Psoas muscle (tissue), 8 donors: ENCODE results near the gene COL15A1. TPM values are rescaled to one million over a fixed set of nuclear protein-coding genes. Genes with fewer than 3 reads are reported as not detected.

ENCODE experiments used
- ATAC-seq, 4 donors: fragments of 200-7000 bp; cut with Tn5 transposase; one replicate each; pipeline ENCODE4 v1.9.1; 2020; ENCODE audit warnings: moderate library complexity in 3 of 4, mild to moderate bottlenecking in 2 of 4
- DNase-seq, 2 donors: peaks; one replicate each; pipeline ENCODE4 v3.0.0-alpha.2; 2020
- H3K27ac ChIP-seq: fragments of 200-600 bp; one replicate; pipeline ENCODE4 v1.8.0; 2022
- H3K27me3 ChIP-seq, 3 donors: fragments of 200-600 bp in 1 of 3; one replicate each; pipeline versions ENCODE4 v1.6.1 to v1.8.0; 2013 to 2022; ENCODE audit warnings: low read length in 2 of 3, mild to moderate bottlenecking in 2 of 3, moderate library complexity in 1 of 3; ENCODE audit not compliant: insufficient read depth in 3 of 3
- H3K36me3 ChIP-seq, 2 donors: fragments of 200-600 bp in 1 of 2; one replicate each; pipeline versions ENCODE4 v1.6.1 to v1.8.0; 2013 to 2022; ENCODE audit warnings: low read depth in 1 of 2, mild to moderate bottlenecking in 1 of 2, moderate library complexity in 1 of 2; ENCODE audit not compliant: insufficient read depth in 1 of 2
- H3K4me1 ChIP-seq: fragments of 200-600 bp; one replicate; pipeline ENCODE4 v1.8.0; 2022
- H3K4me3 ChIP-seq: fragments of 200-600 bp; one replicate; pipeline ENCODE4 v1.8.0; 2022; ENCODE audit warnings: mild to moderate bottlenecking
- H3K9me3 ChIP-seq: fragments of 200-600 bp; one replicate; pipeline ENCODE4 v1.8.0; 2022
- whole genome bisulfite sequencing, 3 donors: extraction: QIAGEN DNeasy Blood & Tissue Kit; methylation state at CpG; one replicate each; pipeline versions ENCODE4 v1.1.6 to v1.1.7; 2013; 5-methylcytosine and 5-hydroxymethylcytosine counted together
- intact Hi-C, 2 donors: fragments of 100-400 bp; cut with DNase I; formaldehyde crosslinking; loops; one replicate each; pipeline versions ENCODE4 v1.11.0 to v1.14.2; 2022
- polyA plus RNA-seq, 3 donors: library from polyadenylated mRNA; stranded (reverse); fragments of 200-250 nt; gene quantifications; one replicate each; pipeline ENCODE4 v1.2.3, GENCODE V29; 2013
- total RNA-seq, 4 donors: library from RNA; stranded (reverse); fragmentation: NEBNext Ultra II Directional in 2 of 4; extraction: Animal tissue kit (Norgen Biotek cat#: 25700) in 2 of 4; gene quantifications; one replicate each; pipeline versions ENCODE4 v1.2.1 to v1.2.4, GENCODE V29; 2021 to 2023
- TF ChIP-seq, protein P1 (sequence below): fragments of 200-600 bp; IDR thresholded peaks from one replicate; pipeline ENCODE4 v1.8.0; 2022; ENCODE audit warnings: antibody characterized with exemption
- donor health status: healthy with polysubstance abuse.
- donor health status: DM: no; HTN: no; CAD: no; lungs with moderate emphysema.
- donor health status: Bipolar disorder and iron deficiency.
- donor health status: healthy.
- donor health status: DM: yes; HTN: yes; CAD: no.
- donor health status: DM: no; HTN: no; CAD: no.
- donor health status: DM: no; HTN: no; CAD: no.
- donor health status: DM: yes; HTN: yes; CAD: no.

COL15A1 gene
- total and polyA plus RNA-seq, 7 donors, result 2.9 to 34.7 (median 7.5) TPM

DNA sequence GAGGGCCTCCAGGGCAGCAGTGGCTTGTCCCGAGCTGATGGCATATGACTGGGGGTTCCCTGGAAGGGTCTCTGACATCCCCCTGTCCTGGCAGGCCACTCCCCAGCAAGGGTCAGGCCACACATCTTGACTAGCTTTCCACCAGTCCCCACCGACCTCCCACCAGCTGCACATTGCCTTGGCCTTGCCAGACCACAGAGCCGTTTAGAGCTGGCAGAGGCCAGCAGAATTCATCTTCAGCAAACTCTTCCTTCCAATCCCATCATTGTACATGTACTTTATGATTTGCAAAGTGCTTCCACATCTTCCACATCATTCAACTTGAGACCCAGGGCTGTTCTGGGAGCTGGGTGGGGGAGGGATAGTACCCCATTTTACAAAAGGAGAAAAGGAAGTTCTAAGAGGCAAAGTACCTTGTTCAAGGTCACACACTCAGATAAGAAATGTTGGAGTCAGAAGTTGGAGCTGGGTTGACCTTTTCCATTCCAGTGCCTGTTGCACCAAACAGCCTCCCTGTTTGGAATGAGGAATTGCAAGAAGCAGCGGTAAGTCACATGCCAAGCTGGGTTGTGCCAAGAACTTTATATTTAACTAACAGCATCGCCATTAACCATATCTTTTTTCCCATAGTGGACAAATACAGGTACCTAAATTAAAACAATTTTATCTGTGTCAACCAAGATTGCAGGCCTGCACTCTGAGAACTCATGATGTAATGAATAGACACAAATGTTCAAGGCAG is 25.8 kb upstream of the COL15A1 start:
- DNase-seq (no peak), ATAC-seq (peak in 1 of 4 donors; percentile 13)
- Histone ChIP-seq H3K9me3 (no peaks in the 10 kb centered on the region), H3K4me1 (peaks cover 5% of the 10 kb centered on the region), H3K27ac (no peak overlapping the region), H3K36me3 (no peaks in the 10 kb centered on the region), H3K4me3 (no peak overlapping the region), H3K27me3 (no peaks in the 10 kb centered on the region)
- intact Hi-C loops, result loop anchor here in 1 of 2 donors (5.0 kb wide), 1 partner anchor 46 kb away; no protein-coding TSS in a partner anchor
- 36 to 41% (median 38%) methylated on average over 4 to 5 of the region's 5 CpGs for WGBS, 3 donors
- TF ChIP-seq, protein P1, sequence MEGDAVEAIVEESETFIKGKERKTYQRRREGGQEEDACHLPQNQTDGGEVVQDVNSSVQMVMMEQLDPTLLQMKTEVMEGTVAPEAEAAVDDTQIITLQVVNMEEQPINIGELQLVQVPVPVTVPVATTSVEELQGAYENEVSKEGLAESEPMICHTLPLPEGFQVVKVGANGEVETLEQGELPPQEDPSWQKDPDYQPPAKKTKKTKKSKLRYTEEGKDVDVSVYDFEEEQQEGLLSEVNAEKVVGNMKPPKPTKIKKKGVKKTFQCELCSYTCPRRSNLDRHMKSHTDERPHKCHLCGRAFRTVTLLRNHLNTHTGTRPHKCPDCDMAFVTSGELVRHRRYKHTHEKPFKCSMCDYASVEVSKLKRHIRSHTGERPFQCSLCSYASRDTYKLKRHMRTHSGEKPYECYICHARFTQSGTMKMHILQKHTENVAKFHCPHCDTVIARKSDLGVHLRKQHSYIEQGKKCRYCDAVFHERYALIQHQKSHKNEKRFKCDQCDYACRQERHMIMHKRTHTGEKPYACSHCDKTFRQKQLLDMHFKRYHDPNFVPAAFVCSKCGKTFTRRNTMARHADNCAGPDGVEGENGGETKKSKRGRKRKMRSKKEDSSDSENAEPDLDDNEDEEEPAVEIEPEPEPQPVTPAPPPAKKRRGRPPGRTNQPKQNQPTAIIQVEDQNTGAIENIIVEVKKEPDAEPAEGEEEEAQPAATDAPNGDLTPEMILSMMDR, result no peak

DNA sequence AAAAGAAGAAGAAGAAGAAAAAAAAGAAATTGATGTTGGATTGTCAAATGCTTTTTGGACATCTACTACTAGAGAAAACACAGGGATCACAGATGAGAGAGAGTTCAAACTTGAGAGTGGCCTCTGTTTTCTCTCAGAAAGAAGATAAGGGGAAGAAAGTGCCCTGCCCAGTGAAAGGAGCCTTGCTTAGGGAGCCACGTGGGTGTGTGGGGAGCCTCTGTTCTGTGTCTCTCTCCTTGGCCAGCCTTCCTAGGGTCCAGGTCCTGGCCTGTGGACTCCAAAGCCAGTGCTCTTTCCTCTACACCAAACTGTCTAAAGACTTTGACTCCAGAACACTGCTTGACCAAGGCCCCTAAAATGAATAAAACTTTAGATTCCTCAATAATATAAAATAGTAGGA is 22.0 kb upstream of the COL15A1 start:
- H3K4me3 ChIP-seq, result no peak overlapping the region
- H3K36me3 ChIP-seq, result no peaks in the 10 kb centered on the region
- 47 to 70% (median 57%) methylated on average over 1 of the region's 1 CpG for WGBS, 3 donors
- H3K27me3 ChIP-seq, result no peaks in the 10 kb centered on the region
- DNase-seq, result no peak
- intact Hi-C loops, result no loop called here
- no peak for ATAC-seq
- H3K4me1 ChIP-seq, result peaks cover 5% of the 10 kb centered on the region
- TF ChIP-seq, protein P1, result no peak
- no peaks in the 10 kb centered on the region for H3K9me3 ChIP-seq
- H3K27ac ChIP-seq, result no peak overlapping the region

DNA sequence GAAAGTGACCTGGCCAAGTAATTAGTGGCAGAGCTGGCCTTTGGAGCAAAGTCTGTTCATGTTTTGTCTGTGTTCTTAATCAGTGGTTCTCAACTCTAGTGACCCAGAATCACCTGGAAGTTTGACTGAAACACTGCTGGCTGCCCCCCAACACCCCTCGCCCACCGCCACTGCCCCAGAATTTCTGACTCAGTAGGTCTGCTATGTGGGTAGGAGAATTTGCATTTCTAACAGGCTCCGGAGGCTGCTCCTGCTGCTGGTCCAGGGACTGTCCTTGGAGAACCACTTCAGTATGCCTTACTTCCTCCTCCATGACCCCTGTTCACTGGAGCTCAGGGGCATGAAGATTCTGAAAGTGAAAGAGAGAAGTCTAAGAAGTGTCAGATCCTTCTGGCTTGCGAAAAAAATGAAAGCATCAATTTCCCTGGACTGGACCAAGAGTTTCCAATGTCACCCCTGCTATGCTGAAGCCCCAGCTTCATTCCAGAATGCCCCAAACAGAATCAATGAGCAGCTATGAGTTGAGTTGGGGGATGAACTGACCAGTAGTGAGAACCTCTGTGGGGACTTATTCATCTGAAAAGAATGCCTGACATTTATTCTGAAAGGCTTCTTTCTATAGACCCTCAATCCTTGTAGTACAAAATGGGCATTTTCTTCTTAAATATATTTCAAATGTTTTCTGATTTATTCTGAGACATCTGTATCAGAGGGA is 20.8 kb upstream of the COL15A1 start:
- intact Hi-C loops, result no loop called here
- Histone ChIP-seq H3K9me3 (no peaks in the 10 kb centered on the region), H3K4me1 (no peaks in the 10 kb centered on the region), H3K4me3 (no peak overlapping the region), H3K27me3 (no peaks in the 10 kb centered on the region), H3K27ac (no peak overlapping the region), H3K36me3 (no peaks in the 10 kb centered on the region)
- WGBS, 3 donors, result 68 to 73% (median 69%) methylated on average over 4 of the region's 4 CpGs
- TF ChIP-seq, protein P1, result no peak
- no peak for DNase-seq
- no peak for ATAC-seq

DNA sequence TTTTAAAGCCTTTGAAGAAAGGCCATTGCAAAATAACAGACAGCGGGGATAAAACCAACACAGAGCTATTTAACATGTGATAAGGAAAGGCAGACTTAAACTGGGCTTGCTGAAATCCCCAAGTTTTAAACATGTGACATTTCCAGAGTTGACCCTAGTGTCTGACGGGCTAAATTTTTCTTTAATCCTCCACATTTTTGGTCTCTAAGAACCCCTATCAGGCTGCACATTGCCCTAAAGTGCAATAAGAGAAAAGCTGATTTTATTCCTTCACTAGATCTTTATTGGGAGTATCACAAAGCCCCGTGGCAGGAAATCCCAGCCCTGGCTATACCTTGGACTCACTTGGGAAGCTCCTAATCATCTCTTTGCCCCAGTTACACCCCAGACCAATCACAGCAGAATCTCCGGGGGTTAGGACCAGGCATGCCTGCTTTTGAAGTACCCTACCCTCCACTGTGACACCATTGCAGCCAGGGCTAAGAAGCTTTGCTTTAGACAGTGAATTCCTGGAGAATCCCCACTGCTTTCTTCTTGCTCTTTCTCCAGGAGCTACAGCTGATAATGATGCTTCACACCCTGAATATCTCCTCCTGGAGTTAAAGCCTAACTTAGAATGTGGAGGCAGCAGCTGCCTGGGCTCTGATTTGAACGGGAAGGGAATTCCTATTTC is 20.1 kb upstream of the COL15A1 start:
- Histone ChIP-seq H3K36me3 (no peaks in the 10 kb centered on the region), H3K4me3 (no peak overlapping the region), H3K9me3 (no peaks in the 10 kb centered on the region), H3K4me1 (no peaks in the 10 kb centered on the region), H3K27ac (no peak overlapping the region), H3K27me3 (no peaks in the 10 kb centered on the region)
- intact Hi-C loops, result no loop called here
- 82 to 83% (median 82%) methylated on average over 5 of the region's 5 CpGs for WGBS, 3 donors
- no peak for DNase-seq
- no peak for ATAC-seq
- TF ChIP-seq, protein P1, result no peak
